Kidney capillary endothelial cell (primary cell): ENCODE data around the gene GMDS.

Experiments used
- DNase-seq: peaks from one replicate; pipeline ENCODE4 v3.0.0-alpha.2; 2018; ENCODE audit warnings: low spot score

The GMDS gene

DNA sequence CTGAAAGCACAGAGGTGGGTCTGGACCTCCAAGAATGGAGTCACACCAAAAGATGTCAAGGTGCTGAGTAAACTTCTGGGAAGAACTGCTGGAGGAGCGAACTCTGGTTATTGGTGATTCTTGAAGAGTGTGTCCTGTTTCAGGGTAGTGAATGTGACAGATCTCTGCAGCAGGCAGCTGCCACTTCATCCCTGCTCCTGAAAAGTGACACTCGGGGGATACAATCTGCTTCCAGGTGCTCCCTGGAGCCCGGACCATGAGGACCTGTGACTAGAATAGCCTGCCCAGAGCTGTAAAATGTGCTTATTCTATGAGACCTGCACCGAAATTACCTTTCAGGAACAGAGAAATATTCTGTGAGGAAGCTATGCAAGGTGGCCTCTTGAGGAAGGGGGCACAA is 444.6 kb downstream of the GMDS start:
- DNase-seq, result no peak

DNA sequence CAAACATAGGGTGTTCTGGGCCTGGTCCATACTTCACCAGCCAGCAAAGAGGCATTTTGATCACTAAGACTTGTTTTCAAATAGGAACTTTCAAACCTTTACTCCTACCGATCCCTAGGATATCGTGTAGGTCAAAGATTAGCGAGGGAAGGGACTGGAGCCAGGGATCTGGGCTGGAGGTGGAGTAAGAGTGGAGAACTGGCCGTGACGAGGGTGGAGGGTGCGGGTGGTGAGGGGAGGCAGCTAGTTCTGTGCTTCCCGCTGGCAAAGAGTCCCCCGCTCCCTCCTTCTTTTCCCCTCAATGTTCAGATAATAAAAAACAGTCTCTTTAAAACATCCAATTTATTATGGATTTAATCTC is 446.5 kb downstream of the GMDS start:
- no peak for DNase-seq

DNA sequence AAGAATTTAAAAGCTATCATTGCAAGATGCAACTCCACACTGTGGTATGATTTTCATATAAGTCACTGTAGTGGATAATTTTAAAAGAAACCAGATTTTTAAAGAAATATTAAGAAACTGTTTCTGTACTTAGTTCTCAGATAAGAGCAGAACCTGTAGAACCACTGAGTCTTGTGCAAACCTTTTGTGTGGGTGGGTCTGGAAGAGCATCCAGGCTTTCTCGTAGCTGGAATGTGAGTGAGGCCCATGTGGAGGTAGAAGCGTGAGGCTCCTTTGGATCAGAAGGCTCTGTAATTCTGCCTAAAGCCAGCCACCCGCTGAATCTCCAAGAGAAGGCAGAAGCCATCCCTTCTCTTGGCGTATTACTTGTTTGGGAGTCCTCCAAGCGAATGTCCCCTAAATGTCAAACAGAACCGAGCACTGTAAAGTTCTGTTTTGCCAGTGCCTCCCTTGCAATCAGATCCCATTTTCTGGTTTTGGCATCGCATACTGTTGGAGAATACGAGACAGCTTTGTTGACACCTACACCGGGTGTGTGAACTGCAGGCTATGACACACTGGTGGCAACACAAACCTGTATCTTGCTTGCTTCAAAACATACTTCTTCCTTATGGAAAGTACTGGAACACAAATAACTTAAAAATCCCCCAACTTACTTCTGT is 447.0 kb downstream of the GMDS start:
- DNase-seq, result no peak

DNA sequence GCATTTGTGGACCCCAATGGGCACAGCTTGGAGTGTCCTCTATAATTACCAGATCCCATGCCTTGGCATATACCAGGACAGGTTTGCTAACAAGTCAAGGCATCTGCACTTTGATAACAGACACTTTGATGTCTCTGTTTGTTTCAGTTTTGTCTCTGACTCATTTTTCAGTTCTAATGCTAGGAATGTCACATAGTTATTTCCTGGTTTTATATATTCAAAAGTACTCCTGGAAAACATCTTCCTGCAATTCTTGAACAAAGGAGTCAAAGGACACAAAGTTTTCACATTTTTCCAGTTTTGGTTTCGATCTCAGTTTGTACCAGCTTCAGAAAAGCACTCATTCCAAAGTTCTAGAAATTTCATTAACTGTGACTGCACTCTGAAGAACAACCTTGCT is 447.6 kb downstream of the GMDS start:
- DNase-seq, result peak; percentile 75

DNA sequence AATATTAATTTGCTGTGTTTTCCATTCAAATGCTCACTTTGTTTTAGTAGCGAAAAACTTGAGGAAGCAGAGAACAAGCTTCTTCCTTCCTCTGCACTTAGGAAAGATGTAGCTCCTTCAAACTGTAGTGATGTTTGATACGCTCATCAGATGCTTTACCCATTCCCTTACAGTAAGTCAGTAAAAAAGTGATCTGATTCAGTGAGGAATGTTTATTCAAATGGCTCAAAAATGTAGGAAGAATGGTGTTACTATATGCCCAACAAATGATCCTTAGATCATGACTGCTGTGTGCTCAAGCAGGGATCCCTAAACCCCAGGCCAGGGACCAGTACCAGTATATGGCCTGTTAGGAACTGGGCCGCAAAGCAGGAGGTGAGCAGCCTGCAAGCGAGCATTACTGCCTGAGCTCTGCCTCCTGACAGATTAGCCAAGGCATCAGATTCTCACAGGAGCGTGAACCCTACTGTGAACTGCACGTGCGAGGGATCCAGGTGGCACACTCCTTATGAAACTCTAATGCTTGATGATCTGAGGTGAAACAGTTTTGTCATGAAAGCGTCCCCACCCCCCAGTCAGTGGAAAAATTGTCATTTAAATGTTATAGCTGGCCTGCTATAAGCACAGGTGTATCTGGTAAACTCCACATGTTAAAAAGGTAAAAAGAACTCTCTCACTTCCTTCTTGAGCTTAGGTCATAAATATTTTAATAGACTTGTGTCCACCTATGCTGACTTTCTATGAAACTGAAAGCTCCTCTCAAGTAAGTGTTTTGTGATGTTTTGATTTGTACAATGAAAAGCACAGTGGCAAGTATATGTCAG is 448.5 kb downstream of the GMDS start:
- no peak for DNase-seq

DNA sequence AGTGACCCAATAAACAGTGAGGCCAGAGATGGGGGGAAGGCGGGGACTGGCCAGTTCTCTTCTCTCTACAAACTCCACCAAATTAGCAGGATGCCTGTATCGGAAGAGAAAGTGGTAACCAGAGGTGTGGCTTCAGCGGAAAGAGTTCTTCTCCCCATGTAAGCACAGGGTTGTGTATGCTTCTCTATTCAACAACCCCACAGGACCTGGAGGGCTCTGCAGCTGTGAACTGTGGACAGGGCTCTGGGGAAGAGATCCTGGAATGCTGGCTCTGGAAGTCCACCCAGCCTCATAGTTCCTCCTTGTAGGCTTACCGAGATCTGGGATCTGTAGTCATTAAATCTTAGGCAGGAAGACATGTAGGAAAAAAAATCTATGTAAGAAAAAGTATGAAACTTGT is 449.5 kb downstream of the GMDS start:
- DNase-seq, result no peak

DNA sequence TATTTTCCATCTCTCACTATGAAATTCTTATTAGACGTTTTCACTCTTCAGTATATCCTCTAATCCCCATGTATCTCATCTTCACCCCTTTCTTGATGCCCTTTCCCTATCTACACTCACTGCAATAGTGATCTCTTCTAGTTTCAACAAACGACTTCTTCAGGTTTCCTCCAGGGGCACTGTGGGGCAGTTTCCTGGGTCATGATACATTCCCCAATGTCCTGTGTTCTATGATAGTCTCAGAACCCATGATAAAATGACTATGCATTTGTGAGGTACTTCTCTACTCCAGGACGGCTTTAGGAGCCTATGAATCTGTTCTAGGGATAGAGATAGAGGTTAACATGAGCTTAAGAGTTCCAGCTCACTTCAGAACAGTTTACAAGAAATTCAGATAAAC is 452.4 kb downstream of the GMDS start:
- no peak for DNase-seq

DNA sequence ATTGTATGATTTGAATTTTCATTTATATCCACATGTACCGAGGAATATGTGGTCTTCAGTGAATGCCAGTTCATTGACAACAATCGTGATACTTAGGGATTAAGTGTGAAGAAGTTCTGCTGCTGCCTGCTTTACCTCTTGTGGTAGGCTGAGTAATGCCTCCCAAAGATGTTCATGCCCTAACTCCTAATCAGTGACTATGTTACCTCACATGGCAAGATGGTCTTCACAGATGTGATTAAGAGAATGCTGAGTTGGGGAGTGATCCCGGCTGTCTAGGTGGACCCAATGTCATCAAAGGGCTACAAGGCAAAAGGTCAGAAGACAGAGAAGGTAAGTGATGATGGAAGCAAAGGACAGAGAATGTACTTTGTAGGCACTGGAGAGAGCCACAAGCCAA is 454.7 kb downstream of the GMDS start:
- no peak for DNase-seq

DNA sequence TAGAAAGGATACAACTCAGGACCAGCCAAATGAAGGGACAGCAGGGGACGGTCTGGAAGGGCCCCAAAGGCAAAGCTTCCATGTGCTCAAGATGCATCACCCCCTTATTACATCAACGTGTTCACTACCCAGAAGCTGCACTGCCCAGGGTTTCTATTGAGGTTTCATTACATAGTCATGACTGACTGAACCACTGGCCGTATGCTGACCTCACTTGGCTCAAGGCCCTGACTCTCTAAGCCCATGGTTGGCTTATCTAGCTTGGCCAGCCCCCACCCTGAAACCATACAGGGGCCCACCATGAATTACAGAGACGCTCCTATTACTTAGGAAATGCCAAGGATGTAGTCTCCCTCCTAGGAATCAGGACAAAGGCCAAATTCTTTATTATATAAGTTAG is 456.3 kb downstream of the GMDS start:
- no peak for DNase-seq

DNA sequence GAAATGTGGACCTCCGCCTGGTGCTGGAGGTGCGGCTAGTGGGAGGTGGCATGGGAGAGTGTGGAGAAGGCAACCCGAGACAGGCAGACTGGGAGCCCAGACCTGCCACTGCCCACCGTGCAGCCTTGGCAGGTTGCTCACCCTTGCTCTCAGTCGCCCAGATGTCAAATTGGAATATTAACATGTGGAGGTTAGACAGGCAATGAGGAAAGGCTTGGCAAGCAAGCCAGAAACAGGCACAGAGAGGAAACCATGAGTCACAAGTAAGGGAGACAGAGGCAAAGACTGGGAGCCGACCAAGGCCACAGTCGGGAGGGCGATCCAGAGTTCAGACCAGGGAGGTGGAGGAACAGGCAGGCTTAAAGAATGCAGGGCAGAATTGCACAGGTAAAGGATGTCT is 457.5 kb downstream of the GMDS start:
- peak; percentile 86 for DNase-seq

DNA sequence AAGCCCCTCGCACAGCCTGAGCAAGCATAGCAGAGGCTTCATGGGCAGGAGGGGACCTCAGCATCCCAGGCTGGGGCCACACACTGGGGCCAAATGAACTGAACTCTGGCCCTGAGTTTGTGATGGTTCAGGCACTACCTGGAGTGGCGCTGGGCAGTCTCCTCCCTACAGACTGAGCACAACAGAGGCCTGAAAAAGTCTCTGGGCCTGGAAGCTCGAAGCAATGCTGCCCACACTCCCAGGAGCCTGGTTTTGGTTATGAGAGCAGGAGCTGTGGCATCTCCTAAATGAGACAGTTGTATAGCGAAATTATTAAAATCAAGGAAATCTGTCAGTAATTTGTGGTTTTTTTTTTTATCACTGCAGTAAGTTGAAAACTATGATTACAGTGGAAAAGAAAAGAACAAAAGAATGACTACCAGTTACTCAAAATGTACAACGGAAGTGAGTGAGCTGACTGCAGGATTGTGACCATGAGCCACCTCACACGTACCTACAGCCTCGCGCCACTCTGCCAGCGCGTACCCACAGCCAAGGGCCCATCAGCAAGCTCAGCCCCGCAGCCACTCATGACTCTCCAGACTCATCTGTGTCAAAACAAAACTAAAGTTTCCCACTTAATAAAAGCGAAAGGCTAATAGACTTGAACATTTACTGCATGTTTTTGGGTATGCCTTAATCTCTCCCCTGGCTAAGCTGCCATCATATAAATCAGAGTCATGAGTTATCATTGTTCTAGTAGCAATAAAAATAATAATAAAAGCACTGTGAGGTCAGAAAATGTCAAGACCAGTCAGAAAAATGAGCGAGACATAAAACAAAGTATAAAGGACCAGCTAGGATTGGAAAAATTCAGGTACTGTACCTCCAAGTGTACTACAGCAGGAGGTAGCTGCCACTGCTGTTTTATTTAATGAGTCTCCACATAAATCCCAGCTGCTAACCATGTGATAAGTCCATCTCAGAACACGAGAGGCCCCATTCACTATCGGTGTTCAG is 458.7 kb downstream of the GMDS start:
- DNase-seq, result no peak

DNA sequence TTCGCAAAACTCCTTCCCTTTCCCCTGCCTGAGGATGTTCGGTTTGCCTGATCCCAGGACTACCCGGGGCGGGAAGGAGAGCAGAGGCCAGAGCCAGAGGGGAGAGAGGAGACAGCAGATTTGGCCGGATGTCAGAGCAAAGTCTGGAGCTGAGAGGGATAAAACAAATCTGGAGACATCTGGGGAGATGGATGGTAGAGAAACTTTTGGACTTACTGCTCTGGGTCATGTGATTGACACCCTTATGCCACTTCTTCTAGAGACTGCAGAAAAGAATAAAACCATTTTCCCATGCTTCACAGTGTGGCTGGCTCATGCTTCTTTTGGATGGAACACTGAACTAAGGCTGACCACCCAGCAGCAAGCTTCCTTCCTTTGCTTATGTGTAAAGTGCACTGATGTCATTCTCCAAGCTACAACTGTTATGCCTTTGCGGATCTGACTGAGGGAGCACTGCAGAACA is 461.0 kb downstream of the GMDS start:
- no peak for DNase-seq

DNA sequence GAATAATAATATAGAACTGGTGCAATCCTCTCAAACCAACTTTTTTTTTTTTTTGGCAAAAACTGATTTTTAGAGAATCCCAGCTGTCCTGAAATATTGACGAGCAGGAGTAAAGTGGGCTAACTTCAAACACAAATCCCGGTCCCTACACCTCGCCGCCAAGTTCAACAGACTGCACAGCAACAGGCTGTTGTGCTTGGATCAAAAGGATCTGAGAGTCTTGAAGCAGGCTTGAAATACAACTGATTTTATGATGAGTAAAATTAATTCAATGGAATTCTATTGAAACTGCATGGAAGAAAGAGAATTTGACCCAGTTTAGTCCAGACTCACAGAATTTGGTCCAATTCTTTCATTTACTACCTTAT is 463.6 kb downstream of the GMDS start:
- DNase-seq, result no peak

DNA sequence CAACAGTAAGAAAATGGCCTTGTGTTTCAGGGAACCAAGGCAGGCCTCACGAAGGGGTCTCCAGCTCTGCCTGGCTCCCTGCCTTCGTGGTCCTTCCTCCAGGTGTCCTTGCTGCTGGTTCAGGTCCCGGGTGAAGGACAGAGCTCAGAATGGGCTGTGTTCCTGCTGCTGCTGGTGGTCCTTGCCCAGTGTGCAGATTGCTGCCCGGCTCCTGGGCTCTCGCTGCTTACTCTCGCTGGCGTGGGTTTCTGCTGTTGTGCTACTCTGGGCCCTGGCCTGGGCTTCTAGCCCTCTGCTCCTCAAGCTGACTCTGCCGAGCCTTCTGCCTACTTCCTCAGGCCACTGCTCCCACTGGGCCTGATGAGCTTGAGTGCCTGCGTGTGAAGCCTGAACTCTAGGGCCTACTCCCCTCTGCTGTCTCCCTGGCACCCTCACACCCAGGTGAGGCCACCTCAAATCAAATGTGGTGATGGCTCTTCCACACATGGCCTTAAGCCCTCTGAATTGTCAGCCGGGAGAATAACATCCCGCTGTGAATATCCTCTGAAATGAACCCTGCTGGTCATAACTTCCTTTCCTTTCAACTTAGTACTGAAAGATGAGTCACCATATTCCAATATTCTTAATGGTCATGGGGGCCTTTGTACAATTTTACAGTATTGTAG is 464.1 kb downstream of the GMDS start:
- DNase-seq, result peak; percentile 71

DNA sequence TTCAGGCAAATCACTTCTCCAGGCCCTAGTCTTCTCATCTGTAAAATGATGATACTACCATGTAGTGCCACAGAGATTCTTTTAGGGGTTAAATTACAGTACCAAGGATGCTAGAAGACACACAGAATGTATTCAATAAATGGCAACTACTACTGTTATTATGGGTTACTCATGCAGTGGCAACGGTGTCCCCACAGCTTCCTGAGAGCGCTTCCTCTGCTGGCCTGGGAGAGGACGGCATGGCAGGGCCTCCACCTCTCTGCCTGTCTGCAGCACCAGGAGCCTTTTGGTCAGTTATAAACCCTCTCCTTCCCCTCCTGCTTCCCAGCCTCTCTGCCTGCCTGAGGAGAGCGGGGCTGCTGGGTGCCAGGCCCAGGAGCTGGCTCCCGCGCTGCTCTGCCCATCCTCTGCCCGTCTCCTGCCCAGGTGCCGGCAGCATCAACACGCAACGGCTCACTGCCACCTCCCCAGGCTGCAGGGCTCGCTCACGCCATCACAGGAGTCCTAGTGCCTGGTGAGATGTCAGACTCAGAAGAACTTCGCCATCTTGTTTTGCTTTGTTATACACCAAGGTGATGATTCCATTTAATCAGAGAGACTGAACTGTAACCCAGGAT is 465.0 kb downstream of the GMDS start:
- DNase-seq, result no peak

DNA sequence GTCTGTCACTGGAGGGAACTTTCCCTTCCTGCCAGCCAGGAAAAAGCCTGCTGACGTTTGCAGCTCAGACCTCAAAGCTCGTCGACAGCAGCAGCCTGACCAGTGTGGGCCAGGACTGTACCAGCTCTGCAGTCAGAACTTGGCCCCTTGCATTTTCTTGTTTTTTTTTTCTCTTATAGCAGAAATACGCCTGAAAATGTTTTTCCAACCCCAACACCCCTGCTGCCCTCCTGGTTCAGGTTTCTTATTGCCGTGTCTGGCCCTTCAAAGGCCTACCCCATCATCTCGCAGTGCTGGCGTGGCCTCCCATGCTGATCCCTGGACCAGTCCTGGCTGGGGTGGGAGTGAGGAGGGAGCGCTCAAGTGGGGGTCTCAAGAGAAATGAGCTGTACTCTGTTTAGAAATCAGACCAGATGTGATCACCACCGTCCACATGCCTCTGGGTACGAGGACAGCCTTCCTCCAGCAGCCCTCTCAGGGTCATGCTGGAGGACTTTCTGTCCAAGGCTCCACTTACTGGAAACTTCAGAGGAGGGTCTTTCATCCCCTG is 466.6 kb downstream of the GMDS start:
- DNase-seq, result no peak

DNA sequence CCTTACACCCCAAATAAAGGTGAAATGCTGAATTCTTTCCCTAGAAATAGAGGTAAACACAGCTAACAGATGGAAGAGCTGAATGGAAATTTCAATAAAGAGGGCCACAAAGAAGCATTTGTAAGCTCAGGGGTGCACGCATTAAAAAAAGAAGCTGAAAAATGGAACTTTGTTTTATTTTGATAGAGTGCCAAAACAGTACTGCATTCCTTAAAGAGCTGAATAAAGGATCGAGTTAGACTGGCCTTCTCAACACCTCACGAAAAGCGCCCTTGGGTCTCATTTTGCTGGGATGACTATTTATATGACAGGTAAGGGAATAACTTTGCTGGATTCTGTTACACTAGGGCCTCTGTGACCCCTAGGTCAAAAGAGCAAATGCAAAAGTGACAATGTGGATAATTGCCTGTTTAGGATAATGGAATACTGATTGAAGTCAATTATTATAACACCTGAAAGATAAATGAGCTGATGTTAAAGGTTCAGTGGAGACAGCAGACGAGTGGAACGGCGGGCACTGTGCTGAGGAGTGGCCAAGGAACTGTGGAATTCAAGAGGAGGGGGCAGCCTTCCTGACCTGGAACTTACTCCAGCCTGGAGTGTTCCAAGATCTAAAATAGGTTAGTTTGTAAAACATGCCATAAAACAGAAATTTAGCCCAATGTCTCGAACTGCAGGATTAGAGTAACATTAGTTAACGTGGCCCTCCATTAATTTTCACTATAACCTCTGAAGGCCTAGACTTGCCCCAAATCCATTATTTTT is 467.3 kb downstream of the GMDS start:
- DNase-seq, result no peak

DNA sequence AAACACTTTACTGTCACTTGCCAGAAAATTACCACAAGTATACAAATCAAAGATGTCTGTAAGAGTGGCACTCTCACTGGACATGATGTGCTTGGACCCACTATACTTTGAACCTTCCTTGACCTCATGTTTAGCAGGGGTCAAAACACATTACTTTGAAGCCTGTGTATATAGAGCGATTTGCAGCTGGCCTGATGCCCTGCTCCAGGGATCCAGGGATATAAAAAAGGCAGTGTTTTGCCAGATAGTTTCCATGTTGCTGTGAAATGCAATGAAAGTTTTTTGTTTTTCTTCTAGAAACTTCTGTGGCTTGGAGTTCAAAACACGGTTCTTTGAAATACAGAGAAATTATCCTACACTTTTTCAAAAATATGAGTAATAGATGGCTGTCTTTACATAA is 470.0 kb downstream of the GMDS start:
- no peak for DNase-seq

DNA sequence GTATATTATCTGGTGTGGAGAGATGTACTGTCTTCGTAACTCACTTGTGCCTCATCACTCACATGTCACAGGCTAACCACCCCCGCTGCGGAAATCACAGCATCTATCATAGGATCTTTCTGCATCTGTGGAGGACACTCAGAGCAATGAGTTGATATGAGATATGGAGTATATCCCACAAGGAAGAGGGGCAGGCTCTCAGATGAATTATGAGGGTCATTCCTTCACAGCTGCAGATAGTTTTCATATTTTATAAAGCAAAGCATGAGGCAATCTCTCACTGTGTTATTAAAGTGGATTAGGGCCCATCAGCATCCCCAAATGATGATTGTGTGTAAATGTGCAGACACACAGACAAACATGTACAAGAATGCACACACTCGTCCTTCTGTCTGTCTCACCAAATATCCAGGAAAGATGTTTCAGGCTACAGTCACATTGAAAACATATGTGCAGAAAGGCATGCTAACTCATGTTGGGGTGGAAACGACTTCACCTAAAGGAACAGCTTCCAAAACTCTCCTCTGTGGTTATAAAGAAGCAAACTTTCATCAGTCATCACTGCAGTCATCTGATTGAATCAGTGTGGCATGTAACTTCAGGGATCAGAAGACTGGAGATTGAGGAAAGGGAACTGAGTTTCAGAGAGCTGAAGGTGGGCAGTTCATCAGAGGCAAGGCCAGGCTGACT is 471.0 kb downstream of the GMDS start:
- DNase-seq, result no peak

DNA sequence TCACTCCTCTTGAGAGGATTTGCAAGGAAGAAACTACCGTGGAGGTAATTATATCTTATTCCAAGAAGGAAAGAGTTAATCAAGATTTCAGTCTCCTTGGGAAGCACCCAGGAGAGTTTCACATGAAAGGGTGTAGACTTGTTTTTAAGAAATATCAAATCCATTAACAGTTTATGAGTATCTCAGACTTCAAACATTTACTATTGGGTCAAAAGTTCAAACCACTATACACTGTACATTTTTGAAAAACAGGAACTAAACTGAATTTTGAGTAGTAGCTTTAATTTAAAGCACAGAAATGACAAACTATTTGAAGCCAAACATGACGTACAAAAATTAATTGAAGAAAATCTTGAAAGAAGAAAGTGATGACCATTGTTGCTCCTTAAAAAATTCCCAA is 471.7 kb downstream of the GMDS start:
- DNase-seq, result no peak
